IPS-18a (cell line): ENCODE results near the gene NGEF.

Source experiments
- H3K27ac ChIP-seq: one replicate; pipeline ENCODE4 v1.5.1; 2013; ENCODE audit warnings: low read length
- H3K27me3 ChIP-seq: one replicate; pipeline ENCODE4 v1.6.1; 2013; ENCODE audit warnings: mild to moderate bottlenecking, low read length; ENCODE audit not compliant: control insufficient read depth, insufficient read depth
- H3K36me3 ChIP-seq: one replicate; pipeline ENCODE4 v1.6.1; 2013; ENCODE audit warnings: low read depth, low read length; ENCODE audit not compliant: control insufficient read depth
- H3K4me1 ChIP-seq: one replicate; pipeline ENCODE4 v1.6.1; 2013; ENCODE audit warnings: low read depth, low read length; ENCODE audit not compliant: control insufficient read depth
- H3K4me3 ChIP-seq: one replicate; pipeline ENCODE4 v1.5.1; 2013; ENCODE audit warnings: low read length
- H3K9ac ChIP-seq: one replicate; pipeline ENCODE4 v1.6.1; 2013; ENCODE audit warnings: mild to moderate bottlenecking, low read length, moderate library complexity
- H3K9me3 ChIP-seq: one replicate; pipeline ENCODE4 v1.6.1; 2013; ENCODE audit warnings: low read depth, low read length; ENCODE audit not compliant: control insufficient read depth

NGEF gene

DNA sequence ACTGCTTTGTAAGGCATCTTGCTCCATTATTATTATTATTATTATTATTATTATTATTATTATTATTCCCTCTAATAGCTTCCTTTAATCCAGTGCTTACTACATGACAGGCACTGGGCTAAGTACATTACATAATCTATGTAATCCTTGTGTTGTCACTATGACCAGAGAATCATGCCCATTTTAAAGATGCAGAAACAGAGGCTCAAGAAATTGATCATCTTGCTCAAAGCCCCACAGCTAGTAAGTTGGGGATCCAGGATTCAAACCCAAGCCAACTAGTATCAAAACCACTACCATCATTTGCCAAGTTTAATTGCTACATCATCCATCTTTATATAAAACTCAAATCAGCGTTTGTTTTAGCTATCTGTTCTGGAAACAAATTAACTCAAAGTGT lies 594 bp upstream of the NGEF start:
- no peak overlapping the region for H3K27ac ChIP-seq
- no peak overlapping the region for H3K9ac ChIP-seq
- H3K4me1 ChIP-seq, result no peaks in the 10 kb centered on the region
- no peak overlapping the region for H3K4me3 ChIP-seq
- no peaks in the 10 kb centered on the region for H3K9me3 ChIP-seq
- no peaks in the 10 kb centered on the region for H3K36me3 ChIP-seq
- H3K27me3 ChIP-seq, result no peaks in the 10 kb centered on the region

- H3K4me1 ChIP-seq, result no peaks in the 10 kb centered on the region
These were observed 620 bp downstream of the NGEF start for GRCh38 chr2:233012301-233012971.

DNA sequence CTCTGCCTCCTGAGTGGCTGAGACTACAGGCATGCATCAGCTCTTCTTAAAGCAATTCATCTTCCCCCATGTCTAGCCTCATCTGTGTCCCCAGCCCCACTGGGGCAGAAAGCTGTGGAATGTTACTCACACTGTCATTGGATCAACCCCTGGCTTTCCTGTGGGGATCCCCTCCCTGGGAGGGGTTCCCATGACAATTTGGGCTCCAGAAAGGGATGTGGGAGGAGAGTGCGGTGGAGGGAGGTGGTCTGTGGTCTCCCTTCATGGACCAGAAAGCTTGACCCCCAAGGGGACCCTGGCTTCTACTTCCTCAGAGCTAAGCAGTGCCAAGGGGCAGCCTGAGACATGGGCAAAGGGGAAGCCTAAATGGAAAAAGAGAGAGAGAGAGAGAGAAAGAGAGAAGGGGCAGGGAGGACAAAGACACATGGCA lies 1.3 kb downstream of the NGEF start:
- Histone ChIP-seq H3K4me3 (no peak overlapping the region), H3K27ac (no peak overlapping the region), H3K4me1 (no peaks in the 10 kb centered on the region), H3K36me3 (no peaks in the 10 kb centered on the region), H3K9ac (no peak overlapping the region), H3K27me3 (no peaks in the 10 kb centered on the region), H3K9me3 (no peaks in the 10 kb centered on the region)

More at GRCh38 chr2:233012301-233012971, 620 bp downstream of the NGEF start:
- Histone ChIP-seq H3K36me3 (no peaks in the 10 kb centered on the region), H3K9me3 (no peaks in the 10 kb centered on the region), H3K27ac (no peak overlapping the region), H3K4me3 (no peak overlapping the region), H3K9ac (no peak overlapping the region), H3K27me3 (no peaks in the 10 kb centered on the region)

DNA sequence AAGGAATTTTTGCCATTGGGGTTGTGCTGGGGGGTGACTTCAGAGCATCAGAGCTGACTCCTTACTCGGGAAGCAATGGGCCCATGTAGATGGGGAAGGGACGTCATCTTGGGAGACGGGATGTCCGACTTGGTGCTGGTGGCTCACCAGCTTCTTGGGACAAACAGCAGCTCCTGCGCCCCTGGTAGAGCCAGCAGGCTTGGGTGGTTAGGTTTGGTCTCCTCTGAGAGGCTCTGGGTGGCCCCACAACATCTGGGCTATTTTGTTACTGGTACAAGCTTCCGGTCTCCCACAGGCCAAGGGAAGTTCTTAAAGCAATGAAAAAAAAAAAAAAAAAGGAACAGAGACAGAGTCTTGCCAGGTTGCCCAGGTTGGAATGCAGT lies 1.8 kb downstream of the NGEF start:
- H3K9ac ChIP-seq, result no peak overlapping the region
- H3K9me3 ChIP-seq, result no peaks in the 10 kb centered on the region
- H3K4me3 ChIP-seq, result no peak overlapping the region
- H3K36me3 ChIP-seq, result no peaks in the 10 kb centered on the region
- no peaks in the 10 kb centered on the region for H3K27me3 ChIP-seq
- no peak overlapping the region for H3K27ac ChIP-seq
- no peaks in the 10 kb centered on the region for H3K4me1 ChIP-seq

DNA sequence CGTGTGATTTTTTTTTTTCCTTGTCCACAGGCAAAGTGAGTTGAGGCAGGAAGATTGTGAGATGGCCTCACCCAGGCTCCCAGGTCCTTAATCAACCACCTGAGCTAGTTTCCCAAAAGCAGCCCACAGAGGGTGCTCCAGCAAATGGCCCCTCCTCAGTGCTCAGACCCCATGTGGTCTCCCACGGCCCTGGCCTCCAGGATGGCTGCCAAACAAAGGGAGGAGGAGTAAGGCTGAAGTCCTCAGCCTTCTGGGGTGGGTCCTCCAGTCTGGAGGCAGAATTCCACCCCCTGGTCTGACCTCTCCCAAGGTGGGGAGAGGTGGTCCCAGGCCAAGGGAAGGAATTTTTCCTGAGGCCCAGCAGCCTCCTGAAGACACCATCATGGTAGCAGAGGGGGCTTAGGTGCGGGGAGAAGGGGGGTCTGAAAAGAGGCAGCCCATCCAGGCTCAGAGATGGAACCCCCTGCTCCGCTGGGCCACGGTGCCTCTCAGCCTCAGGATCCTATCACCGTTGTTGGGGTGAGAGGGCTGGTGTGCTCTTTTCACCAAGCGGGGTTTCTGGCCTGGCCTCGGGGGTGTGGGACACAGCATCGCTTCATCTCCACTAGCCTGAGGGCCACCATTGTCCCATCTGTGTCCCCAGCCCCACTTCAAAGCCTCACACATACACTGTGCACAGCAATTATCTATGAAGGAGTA lies 2.3 kb downstream of the NGEF start:
- Histone ChIP-seq H3K9me3 (no peaks in the 10 kb centered on the region), H3K9ac (no peak overlapping the region), H3K27ac (no peak overlapping the region), H3K4me1 (no peaks in the 10 kb centered on the region), H3K4me3 (no peak overlapping the region), H3K27me3 (no peaks in the 10 kb centered on the region), H3K36me3 (no peaks in the 10 kb centered on the region)

- H3K27ac ChIP-seq, result no peak overlapping the region
- no peak overlapping the region for H3K4me3 ChIP-seq
- no peaks in the 10 kb centered on the region for H3K4me1 ChIP-seq
- no peaks in the 10 kb centered on the region for H3K9me3 ChIP-seq
- H3K9ac ChIP-seq, result no peak overlapping the region
- H3K36me3 ChIP-seq, result no peaks in the 10 kb centered on the region
- H3K27me3 ChIP-seq, result no peaks in the 10 kb centered on the region
These were observed 3.4 kb downstream of the NGEF start for GRCh38 chr2:233009661-233010060.

- Histone ChIP-seq H3K27me3 (no peaks in the 10 kb centered on the region), H3K36me3 (no peaks in the 10 kb centered on the region), H3K9me3 (no peaks in the 10 kb centered on the region), H3K9ac (no peak overlapping the region), H3K4me3 (no peak overlapping the region), H3K4me1 (no peaks in the 10 kb centered on the region), H3K27ac (no peak overlapping the region)
These were observed 5.3 kb downstream of the NGEF start for GRCh38 chr2:233007739-233008138.

GRCh38 chr2:233007270-233007669 lies 5.8 kb downstream of the NGEF start:
- Histone ChIP-seq H3K9ac (no peak overlapping the region), H3K4me3 (no peak overlapping the region), H3K27ac (no peak overlapping the region), H3K9me3 (no peaks in the 10 kb centered on the region), H3K27me3 (no peaks in the 10 kb centered on the region), H3K36me3 (no peaks in the 10 kb centered on the region), H3K4me1 (no peaks in the 10 kb centered on the region)

DNA sequence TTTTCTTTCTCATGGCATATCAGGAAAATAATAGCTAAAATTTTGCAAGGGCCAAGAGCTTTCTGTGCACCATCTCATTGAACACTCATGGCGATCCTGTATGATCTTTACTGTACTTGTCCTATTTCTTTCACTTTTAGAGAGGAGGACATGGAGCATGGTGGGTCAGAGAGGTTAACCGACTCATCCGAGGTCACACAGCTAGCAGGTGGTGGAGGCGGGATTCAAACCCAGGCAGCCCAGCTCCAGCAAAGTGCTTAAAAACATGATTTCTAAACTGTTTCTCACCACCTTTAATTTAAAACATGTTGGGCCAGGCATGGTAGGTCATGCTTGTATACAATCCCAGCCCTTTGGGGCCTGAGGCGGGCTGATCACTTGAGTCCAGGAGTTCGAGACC lies 6.4 kb downstream of the NGEF start:
- no peak overlapping the region for H3K4me3 ChIP-seq
- H3K27me3 ChIP-seq, result no peaks in the 10 kb centered on the region
- H3K9me3 ChIP-seq, result no peaks in the 10 kb centered on the region
- H3K9ac ChIP-seq, result no peak overlapping the region
- H3K4me1 ChIP-seq, result no peaks in the 10 kb centered on the region
- no peak overlapping the region for H3K27ac ChIP-seq
- H3K36me3 ChIP-seq, result no peaks in the 10 kb centered on the region

DNA sequence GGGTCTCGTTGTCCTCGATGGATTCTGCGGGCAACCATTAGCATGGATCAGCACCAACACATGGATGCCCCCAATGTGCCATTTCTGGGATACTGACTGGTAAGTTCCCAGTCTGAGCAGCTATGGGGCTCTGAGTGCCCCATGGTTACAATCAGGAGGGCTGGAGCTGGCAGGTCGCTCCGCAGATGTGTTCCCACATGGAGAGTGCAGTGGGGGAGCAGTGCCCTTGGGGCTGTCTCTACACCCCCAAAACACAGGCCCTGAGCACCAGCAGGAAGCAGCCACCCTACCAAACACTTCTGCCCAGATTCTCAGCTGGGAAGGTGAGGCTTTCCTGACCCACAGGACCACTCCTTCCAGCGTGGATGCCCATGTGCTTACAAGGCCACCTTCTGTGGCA lies 8.0 kb downstream of the NGEF start:
- Histone ChIP-seq H3K9ac (no peak overlapping the region), H3K27me3 (no peaks in the 10 kb centered on the region), H3K4me1 (no peaks in the 10 kb centered on the region), H3K4me3 (no peak overlapping the region), H3K9me3 (no peaks in the 10 kb centered on the region), H3K36me3 (no peaks in the 10 kb centered on the region), H3K27ac (no peak overlapping the region)

DNA sequence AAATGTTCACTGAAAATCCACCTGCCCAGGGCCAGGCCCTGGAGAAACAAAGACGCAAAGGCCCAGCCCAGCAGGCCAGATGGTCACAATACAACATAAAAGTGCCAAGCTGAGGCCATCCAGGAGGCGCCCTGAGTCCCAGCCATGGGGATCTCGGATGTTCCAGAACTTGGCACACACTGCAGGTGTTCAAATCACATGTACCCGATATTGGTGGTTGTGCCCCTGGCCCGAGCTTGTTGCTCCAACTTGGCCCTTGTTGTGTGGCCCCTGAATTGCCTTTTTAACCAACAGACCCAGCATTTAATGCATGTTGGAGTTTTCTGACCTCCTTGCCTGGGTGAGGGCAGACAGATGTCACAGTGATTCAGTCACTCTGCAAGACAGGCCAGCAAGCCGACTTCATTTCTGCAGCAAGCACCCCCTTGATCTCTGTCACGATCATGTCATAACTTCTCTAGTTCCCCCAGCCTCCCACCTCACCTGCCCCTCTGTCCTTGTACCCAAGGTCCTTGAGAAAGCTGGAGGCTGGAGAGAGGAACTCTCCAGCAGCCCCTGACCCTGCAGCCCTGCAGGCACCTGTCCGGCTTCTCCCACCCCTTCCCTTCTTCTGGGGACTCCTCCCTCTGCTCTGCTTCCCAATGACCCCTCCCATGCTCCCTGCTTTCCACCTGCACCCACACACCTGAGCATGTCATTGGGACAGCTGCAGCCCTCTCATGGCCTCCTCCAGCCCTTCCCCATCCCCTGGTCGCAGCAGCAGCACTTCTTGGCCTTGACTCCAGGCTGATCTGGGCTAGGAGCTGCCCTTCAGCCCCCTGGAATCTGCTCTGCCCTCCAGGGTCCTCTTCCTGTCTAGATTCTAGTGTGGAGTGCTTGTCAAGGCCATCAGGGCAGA lies 9.1 kb downstream of the NGEF start:
- Histone ChIP-seq H3K27ac (no peak overlapping the region), H3K9ac (no peak overlapping the region), H3K4me1 (no peaks in the 10 kb centered on the region), H3K4me3 (no peak overlapping the region), H3K36me3 (no peaks in the 10 kb centered on the region), H3K27me3 (no peaks in the 10 kb centered on the region), H3K9me3 (no peaks in the 10 kb centered on the region)
